Cardiac muscle cell (in vitro differentiated cells and primary cell): ENCODE results near the gene MTCL1. TPM values are rescaled to one million over a fixed set of nuclear protein-coding genes. Genes with fewer than 3 reads are reported as not detected.
A peak's percentile ranks its signal among the peaks of the same experiment; 100 is the strongest.

Experiments
- DNase-seq, 2 donors: peaks; one replicate each; pipeline versions ENCODE4 v3.0.0 to v3.0.0-alpha.2; 2010 to 2017; ENCODE audit warnings: low read depth in 1 of 2, low spot score in 1 of 2
- H3K27ac ChIP-seq: fragments of 200-600 bp; sonication (generic); 2 replicates; pipeline ENCODE4 v1.5.1; 2016
- H3K27me3 ChIP-seq: fragments of 200-600 bp; sonication (generic); 2 replicates; pipeline ENCODE4 v1.6.0; 2016; ENCODE audit warnings: control low read depth
- H3K36me3 ChIP-seq: fragments of 200-600 bp; sonication (generic); 2 replicates; pipeline ENCODE4 v1.5.1; 2016; ENCODE audit warnings: control low read depth
- H3K4me1 ChIP-seq: fragments of 200-600 bp; sonication (generic); 2 replicates; pipeline ENCODE4 v1.8.1; 2017; ENCODE audit warnings: low read depth, mild to moderate bottlenecking, mixed run types
- H3K4me3 ChIP-seq: fragments of 200-600 bp; sonication (generic); 2 replicates; pipeline ENCODE4 v1.5.1; 2016; ENCODE audit warnings: mild to moderate bottlenecking
- H3K9me3 ChIP-seq: fragments of 200-600 bp; sonication (generic); 2 replicates; pipeline ENCODE4 v1.5.1; 2017; ENCODE audit warnings: low read depth, mild to moderate bottlenecking, control low read depth
- polyA plus RNA-seq: library from polyadenylated mRNA; unstranded; fragments of >200 nt; fragmentation: Nextera tagmentation; extraction: Ambion mirVana; gene quantifications from 2 replicates; pipeline ENCODE4 v1.2.1, GENCODE V29; 2016
- total RNA-seq: library from RNA; depleted of rRNA; stranded (reverse); fragments of >200 nt; gene quantifications from 2 replicates; pipeline ENCODE4 v1.2.3, GENCODE V29; 2016
- TF ChIP-seq, protein P1 (sequence below): IDR thresholded peaks from 2 replicates; pipeline ENCODE4 v1.5.1; 2012; ENCODE audit warnings: low read depth, mild to moderate bottlenecking, low read length

Gene MTCL1
- total and polyA plus RNA-seq, 2 experiments from 2014 or later, result 1.8 to 9.6 TPM

DNA sequence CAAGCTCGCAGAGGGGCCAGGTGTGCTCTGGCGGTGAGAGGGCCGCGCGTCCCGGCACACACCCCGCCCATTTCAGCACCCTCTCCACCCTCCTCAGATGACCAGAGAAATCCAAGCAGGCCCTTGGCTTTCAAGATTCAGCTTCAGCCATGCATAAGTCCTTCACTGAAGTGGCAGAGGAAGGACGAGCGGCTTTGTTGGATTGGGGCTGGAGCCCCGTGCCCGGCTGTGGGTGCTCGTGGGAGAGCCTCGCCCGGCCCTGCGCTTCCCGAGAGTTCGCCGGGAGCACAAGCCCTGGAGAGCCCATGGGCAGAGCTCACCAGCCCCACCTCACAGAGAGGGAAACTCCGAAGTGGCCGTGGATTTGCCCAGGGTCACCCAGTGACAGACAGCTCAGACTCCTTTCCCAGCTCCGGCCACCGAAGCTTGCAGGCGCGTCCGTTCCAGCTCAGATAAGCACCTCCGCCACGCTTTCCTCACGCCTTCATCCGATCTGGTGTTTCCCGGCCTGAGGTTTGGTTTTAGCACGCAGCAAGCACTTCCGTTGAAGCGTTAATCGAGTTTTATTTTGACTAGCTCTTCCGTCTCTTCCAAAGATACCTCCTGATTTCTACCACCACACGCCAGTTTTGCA is 45.6 kb upstream of the MTCL1 start:
- Histone ChIP-seq H3K27me3 (peaks cover 59% of the 10 kb centered on the region), H3K9me3 (no peaks in the 10 kb centered on the region), H3K4me3 (no peak overlapping the region), H3K36me3 (no peaks in the 10 kb centered on the region), H3K27ac (no peak overlapping the region), H3K4me1 (peaks cover 5% of the 10 kb centered on the region)
- DNase-seq, result no peak
- TF ChIP-seq, protein P1, sequence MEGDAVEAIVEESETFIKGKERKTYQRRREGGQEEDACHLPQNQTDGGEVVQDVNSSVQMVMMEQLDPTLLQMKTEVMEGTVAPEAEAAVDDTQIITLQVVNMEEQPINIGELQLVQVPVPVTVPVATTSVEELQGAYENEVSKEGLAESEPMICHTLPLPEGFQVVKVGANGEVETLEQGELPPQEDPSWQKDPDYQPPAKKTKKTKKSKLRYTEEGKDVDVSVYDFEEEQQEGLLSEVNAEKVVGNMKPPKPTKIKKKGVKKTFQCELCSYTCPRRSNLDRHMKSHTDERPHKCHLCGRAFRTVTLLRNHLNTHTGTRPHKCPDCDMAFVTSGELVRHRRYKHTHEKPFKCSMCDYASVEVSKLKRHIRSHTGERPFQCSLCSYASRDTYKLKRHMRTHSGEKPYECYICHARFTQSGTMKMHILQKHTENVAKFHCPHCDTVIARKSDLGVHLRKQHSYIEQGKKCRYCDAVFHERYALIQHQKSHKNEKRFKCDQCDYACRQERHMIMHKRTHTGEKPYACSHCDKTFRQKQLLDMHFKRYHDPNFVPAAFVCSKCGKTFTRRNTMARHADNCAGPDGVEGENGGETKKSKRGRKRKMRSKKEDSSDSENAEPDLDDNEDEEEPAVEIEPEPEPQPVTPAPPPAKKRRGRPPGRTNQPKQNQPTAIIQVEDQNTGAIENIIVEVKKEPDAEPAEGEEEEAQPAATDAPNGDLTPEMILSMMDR, result no peak

DNA sequence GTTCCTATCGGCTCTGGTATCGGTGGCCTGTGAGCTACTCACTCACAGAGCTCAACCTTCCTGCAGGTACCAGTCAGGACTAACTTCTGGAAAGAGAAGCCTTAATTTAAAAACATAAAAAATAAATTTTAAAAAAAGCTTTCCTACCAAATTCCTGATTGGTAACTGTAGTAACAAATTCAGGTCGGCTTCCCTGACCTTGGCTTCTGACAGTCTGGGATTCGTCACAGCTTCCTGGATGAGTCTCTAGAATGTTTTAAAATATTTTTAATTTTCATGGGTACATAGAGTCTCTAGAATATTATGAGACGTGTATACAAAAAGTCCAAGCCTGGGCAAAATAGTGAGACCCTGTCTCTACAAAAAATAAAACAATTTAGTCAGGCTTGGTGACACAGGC is 45.0 kb upstream of the MTCL1 start:
- no peak overlapping the region for H3K27ac ChIP-seq
- H3K9me3 ChIP-seq, result no peaks in the 10 kb centered on the region
- H3K36me3 ChIP-seq, result no peaks in the 10 kb centered on the region
- no peak overlapping the region for H3K4me3 ChIP-seq
- H3K4me1 ChIP-seq, result peaks cover 5% of the 10 kb centered on the region
- TF ChIP-seq, protein P1, result no peak
- no peak for DNase-seq
- H3K27me3 ChIP-seq, result peaks cover 59% of the 10 kb centered on the region

DNA sequence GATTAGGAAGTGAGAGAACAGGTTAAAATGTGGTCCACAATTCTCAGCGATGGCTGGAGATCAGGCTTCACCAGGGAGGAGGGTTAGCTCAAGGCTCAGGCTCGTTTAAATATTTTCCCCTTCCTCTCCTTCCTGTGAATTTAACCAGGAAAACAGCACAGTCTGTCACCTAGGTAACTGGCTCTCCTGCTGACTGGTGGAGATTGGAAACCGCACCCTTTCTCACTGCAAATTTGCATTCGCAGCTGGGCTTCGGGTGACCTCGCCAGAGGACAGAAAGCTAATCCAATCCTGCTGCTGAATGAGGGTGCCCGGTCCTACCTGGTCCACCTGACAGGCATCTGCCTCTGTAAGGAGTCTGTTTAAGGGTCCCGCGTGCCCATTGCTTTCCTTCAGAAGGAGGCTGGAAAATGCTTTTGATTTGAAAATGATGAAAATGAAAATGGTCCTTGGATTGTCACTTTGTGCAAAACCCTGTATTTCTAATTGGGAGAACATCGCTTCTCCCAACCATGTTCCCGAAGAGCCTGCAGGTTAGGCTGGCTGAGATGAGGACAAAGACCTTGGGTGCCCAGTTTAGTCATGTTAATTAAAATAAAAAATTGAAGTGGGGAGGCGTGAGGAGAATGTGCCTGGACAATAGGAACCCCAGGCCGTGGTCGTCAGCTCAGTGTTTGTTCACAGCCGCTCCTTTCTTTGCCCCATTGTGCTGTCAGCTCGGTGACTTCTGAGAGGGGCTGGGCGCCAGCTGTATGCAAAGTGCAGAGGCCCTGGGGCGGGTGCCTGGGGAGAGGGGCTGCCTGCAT is 43.4 kb upstream of the MTCL1 start:
- Histone ChIP-seq H3K36me3 (no peaks in the 10 kb centered on the region), H3K9me3 (no peaks in the 10 kb centered on the region), H3K4me3 (no peak overlapping the region), H3K4me1 (peaks cover 5% of the 10 kb centered on the region), H3K27me3 (peaks cover 58% of the 10 kb centered on the region), H3K27ac (no peak overlapping the region)
- DNase-seq, result peak; percentile 28 to 52
- TF ChIP-seq, protein P1, result no peak

DNA sequence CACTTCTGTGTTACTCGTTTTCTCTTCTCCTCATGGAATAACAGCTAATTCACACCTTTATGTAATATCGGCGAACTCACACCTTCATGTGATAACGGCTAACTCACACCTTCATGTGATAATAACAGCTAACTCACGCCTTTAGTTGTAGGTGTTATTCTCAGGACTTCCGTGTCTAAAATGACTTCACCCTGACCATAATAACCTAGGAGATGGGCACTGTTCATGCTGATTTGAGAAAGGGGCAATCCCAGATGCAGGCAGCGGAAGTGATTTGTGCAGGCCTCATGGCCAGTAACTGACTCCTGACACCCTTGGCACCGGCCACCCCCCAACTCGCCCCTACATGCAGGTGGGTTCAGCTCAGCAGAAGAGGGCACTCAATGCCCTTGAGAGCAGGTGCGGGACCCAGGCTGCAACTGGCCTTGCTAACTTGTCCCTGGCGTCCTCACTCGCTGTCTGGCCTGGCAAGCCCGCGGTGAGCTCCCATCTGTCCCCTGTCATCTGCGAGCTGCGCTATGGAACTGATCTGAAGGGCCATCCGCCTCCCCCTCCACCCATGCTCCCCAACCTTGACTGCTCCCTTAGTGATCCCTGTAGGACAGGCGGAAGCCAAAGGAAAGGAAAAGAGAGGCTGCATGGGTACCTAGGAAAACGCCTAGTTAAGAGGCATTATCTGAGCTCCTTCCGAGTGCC is 42.6 kb upstream of the MTCL1 start:
- TF ChIP-seq, protein P1, result no peak
- Histone ChIP-seq H3K4me3 (no peak overlapping the region), H3K36me3 (no peaks in the 10 kb centered on the region), H3K9me3 (no peaks in the 10 kb centered on the region), H3K4me1 (no peaks in the 10 kb centered on the region), H3K27me3 (peaks cover 65% of the 10 kb centered on the region), H3K27ac (no peak overlapping the region)
- DNase-seq, result no peak

DNA sequence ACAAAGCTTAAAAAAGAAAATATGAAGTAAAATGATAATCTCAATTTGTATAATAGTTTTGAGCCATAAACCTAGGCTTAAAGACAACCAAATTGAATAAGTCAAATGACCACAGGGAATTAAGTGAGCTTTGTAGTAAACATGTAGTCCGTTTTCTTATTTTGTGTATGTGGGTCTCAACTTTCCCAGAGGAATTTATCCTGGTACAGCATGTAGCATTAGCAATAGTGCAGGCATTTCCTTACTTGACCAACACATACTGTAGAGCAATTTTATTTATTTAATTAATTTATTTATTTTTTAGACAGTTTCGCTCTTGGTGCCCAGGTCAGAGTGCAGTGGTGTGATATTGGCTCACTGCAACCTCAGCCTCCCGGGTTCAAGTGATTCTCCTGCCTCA is 37.5 kb upstream of the MTCL1 start:
- no peaks in the 10 kb centered on the region for H3K9me3 ChIP-seq
- H3K27ac ChIP-seq, result no peak overlapping the region
- peak in 1 of 2 donors; percentile 19 for DNase-seq
- no peaks in the 10 kb centered on the region for H3K4me1 ChIP-seq
- TF ChIP-seq, protein P1, result no peak
- H3K36me3 ChIP-seq, result no peaks in the 10 kb centered on the region
- H3K27me3 ChIP-seq, result peaks cover 26% of the 10 kb centered on the region
- H3K4me3 ChIP-seq, result no peak overlapping the region
